ENCODE data around the gene SFT2D1. TPM values are rescaled to one million over a fixed set of nuclear protein-coding genes. Genes with fewer than 3 reads are reported as not detected.

Gene SFT2D1
- 10.2 and 31.9 TPM in 2 replicates for total RNA-seq (2012; rRNA removed)
- 42.1 and 45.8 TPM in 2 replicates for polyA plus RNA-seq (2012; rRNA removed)
- polyA plus RNA-seq (2012; cell fraction: cytosol; rRNA removed), result 51.6 and 81.2 TPM in 2 replicates
- 20.7 and 59.5 TPM in 2 replicates for polyA plus RNA-seq (2012; cell fraction: nucleus; rRNA removed; ENCODE audit: low replicate concordance)
- percentile 91 among the genes with signal in this experiment for Bru-seq, nascent RNA
- percentile 89 among the genes with signal in this experiment for BruChase-seq, experiment 1, labeled RNA remaining after a 6-hour chase
- BruChase-seq, experiment 2, labeled RNA remaining after a 2-hour chase, result percentile 91 among the genes with signal in this experiment
- long read RNA-seq, transcript SFT2D1-201 (8 exons, 1,079 nt), result major isoform, 67 of 80 reads
- long read RNA-seq, partial matches to known transcripts, result 3 of 80 reads
- long read RNA-seq, other reads (novel, unspliced or antisense), result 10 of 80 reads

- Histone ChIP-seq H4K5ac (ENCODE audit: low read depth, low read length) (peak within 1 kb of the TSS; percentile 96), H3K9me1 (ENCODE audit: insufficient read depth, low read length) (peaks cover 12% of the 10 kb centered on the region), H3K36me3 (ENCODE audit: control insufficient read depth, insufficient read depth, low read length) (peaks cover 6% of the 10 kb centered on the region), H3K9me3 (ENCODE audit: control insufficient read depth, insufficient read depth, low read length) (no peaks in the 10 kb centered on the region), H2BK15ac (ENCODE audit: low read depth, low read length) (no peak within 1 kb of the TSS), H3K9ac (ENCODE audit: low read depth, low read length) (peak within 1 kb of the TSS; percentile 90), H2BK120ac (ENCODE audit: low read depth, low read length) (peak within 1 kb of the TSS; percentile 79), H2BK20ac (ENCODE audit: low read depth, low read length) (no peak within 1 kb of the TSS), H3K4me2 (ENCODE audit: low read depth, low read length) (peak within 1 kb of the TSS; percentile 97), H3K27me3 (ENCODE audit: control insufficient read depth, insufficient read depth, low read length) (no peaks in the 10 kb centered on the region; the same call in 1 of the 2 replicates), H2AFZ (replicated peaks; ENCODE audit: low read length, poor library complexity) (peak within 1 kb of the TSS; percentile 100), H3K79me1 (ENCODE audit: low read depth in 1 of 2, low read length in 2 of 2) (peaks cover 10 to 49% of the 10 kb centered on the region in 2 experiments; a peak in 3 of 4 replicates), H3K4me1 (ENCODE audit: control insufficient read depth, insufficient read depth, low read length) (no peaks in the 10 kb centered on the region; the same call in 1 of the 2 replicates), H2BK5ac (ENCODE audit: low read depth, low read length, poor library complexity, severe bottlenecking) (peak within 1 kb of the TSS; percentile 87), H4K8ac (ENCODE audit: low read depth in 2 of 2, low read length in 2 of 2) (peak within 1 kb of the TSS; percentile 85 to 98), H4K91ac (ENCODE audit: insufficient read depth, low read depth, low read length) (peak within 1 kb of the TSS; percentile 93), H2AK9ac (replicated peaks; ENCODE audit: low read depth, low read length, poor library complexity) (peak within 1 kb of the TSS; percentile 97), H3K56ac (ENCODE audit: extremely low read depth, insufficient read depth, low read length) (peak within 1 kb of the TSS; percentile 72), H3K14ac (replicated peaks; ENCODE audit: low read depth, low read length) (peak within 1 kb of the TSS; percentile 97), H3K4me3 (ENCODE audit: insufficient read depth, low read depth, low read length) (peak within 1 kb of the TSS; percentile 82), H2AK5ac (ENCODE audit: low read depth, low read length) (peak within 1 kb of the TSS; percentile 23), H3K4ac (ENCODE audit: low read depth, low read length) (peak within 1 kb of the TSS; percentile 99), H4K20me1 (ENCODE audit: insufficient read depth, low read length) (peaks cover 35% of the 10 kb centered on the region), H3K27ac (ENCODE audit: insufficient read depth, low read length) (peak within 1 kb of the TSS; percentile 91), H3K18ac (ENCODE audit: low read depth, low read length) (peak within 1 kb of the TSS; percentile 70; the same call in 1 of the 2 replicates), H3K23ac (ENCODE audit: low read depth, low read length) (peak within 1 kb of the TSS; percentile 99)
- in situ Hi-C loops (cut with MboI; ENCODE audit: low sequenced_read_pairs), result no loop called here
- dilution Hi-C loops (cut with HindIII; ENCODE audit: low sequenced_read_pairs, unreplicated experiment), result no loop called here
- intact Hi-C loops (cut with micrococcal nuclease), result loop anchor here (2.0 kb wide), 1 partner anchor 40 kb away; the partner anchor contains the start of gene MPC1
- peak; percentile 85 for TF ChIP-seq POLR2A (IDR thresholded peaks at IDR 0.05; ENCODE audit: low read depth, low read length)
- TF ChIP-seq SMC3 (IDR thresholded peaks at IDR 0.05; ENCODE audit: low read depth, low read length), result no peak
- DNase-seq (peak; percentile 83), ATAC-seq (ENCODE audit: low read depth) (peak; percentile 98)
- BruUV-seq (replicated peaks), result no TSS peak
- ChIA-PET CTCF (no interaction called here), POLR2A (ENCODE audit: unreplicated experiment) (no interaction called here)
- 1% methylated on average over 15 of the region's 73 CpGs; no CpG with 5 or more reads in 1 of the 2 experiments for WGBS, 2 experiments (ENCODE audit: extremely low coverage in 2 of 2, insufficient read length in 1 of 2)
These were observed at the start of gene SFT2D1 for GRCh38 chr6:166342349-166343149. TSS of gene SFT2D1 (minus strand) at chr6:166342545. CDS start at chr6:166342481, 64 bp downstream.
